GM12872 (cell line): Measurements from ENCODE around the gene MACF1.

Source experiments
- TF ChIP-seq, protein P1 (sequence below): IDR thresholded peaks from 3 replicates; pipeline ENCODE4 v1.5.1; 2011; ENCODE audit warnings: low read depth, mild to moderate bottlenecking, low read length, moderate library complexity; ENCODE audit not compliant: insufficient read depth

MACF1 gene

DNA sequence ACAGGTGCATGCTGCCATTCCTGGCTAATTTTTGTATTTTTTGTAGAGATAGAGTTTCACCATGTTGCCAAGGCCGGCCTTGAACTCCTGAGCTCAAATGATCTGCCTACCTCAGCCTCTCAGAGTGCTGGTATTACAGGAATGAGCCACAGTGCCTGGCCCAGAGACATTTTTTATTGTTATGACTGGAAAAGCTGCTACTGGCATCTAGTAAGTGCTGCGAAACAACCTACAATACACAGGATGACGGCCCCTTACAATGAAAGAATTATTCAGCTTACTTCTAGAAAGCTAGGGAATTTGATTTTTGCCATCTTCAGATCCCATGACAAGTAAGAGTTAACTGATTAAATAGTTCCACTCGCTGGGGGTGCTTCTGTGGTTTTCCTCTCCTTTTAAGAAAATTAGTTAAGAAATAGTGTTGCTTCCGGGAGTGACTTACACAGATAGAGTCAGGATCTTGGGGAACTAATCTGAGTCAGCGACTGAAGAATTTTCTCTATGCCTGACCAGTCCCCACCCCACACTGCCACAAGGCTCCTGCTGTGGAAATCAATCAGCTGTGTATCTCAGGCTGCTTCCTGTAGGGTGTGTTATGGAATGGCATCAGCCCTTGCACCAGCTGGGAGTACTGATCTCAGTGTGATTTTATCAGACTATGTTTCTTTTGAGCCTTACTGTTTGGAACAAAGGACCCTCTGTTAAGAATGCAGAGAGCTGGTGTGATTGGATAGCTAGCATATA, 194.0 kb downstream of the MACF1 start:
- TF ChIP-seq, protein P1, sequence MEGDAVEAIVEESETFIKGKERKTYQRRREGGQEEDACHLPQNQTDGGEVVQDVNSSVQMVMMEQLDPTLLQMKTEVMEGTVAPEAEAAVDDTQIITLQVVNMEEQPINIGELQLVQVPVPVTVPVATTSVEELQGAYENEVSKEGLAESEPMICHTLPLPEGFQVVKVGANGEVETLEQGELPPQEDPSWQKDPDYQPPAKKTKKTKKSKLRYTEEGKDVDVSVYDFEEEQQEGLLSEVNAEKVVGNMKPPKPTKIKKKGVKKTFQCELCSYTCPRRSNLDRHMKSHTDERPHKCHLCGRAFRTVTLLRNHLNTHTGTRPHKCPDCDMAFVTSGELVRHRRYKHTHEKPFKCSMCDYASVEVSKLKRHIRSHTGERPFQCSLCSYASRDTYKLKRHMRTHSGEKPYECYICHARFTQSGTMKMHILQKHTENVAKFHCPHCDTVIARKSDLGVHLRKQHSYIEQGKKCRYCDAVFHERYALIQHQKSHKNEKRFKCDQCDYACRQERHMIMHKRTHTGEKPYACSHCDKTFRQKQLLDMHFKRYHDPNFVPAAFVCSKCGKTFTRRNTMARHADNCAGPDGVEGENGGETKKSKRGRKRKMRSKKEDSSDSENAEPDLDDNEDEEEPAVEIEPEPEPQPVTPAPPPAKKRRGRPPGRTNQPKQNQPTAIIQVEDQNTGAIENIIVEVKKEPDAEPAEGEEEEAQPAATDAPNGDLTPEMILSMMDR = no peak

DNA sequence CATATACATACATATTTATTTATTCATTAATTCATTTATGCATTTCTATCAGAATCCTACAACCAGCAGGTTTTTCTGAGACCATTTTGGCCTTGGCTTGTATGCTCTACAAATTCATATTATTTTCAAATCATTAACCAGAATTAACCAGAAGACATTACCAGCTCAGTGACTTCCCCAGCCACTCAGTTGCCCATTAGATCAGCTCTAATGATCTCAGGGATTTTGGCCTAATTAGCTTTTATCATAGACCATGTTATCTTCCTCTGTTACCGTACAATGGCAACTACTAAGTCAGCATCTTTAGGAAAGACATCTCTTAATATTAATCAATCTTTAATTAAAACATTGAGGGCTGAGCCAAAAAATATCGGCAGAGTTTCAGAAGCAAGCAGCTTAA, 196.6 kb downstream of the MACF1 start:
- TF ChIP-seq, protein P1 = no peak

DNA sequence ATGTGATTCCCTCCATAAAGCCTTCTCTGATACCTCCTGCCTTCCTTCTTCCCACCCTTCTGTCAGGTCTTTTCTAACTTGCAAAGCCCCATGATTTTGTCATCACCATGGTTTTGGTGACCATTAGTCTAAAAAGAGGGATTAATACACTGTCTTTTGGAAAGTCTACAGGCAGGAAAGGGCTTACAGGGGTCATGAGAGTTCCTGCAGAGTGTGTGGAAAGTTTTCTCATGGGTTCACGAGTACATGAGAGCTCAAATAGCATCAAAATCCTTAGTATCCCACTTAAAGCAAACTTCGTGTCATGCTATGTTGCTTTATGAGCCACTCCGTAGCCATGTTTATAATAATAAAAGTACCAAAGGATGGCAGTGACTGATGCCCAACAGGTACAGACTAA, 200.4 kb downstream of the MACF1 start:
- TF ChIP-seq, protein P1 = no peak

DNA sequence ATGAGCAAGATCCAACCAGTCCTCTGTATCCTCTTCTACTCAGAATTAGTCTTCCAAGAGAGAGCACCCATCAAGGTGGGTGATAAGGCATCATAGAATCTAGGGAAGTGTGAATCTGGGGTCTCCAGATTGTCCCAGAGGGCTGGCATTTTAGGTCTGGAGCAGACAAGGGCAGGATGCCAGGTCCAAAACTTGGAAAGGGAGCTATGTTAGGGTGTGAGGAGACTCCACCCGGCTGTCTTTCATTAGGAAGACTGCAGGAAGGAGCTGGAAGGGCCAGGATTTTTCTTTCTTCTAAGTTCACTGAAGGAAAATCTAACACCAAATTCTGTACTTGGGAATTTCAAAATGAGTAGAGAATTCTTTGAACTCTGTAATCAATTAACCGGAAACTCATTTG, 200.9 kb downstream of the MACF1 start:
- TF ChIP-seq, protein P1 = no peak

GRCh38 chr1:39406533-39407450, 202.3 kb downstream of the MACF1 start:
- TF ChIP-seq, protein P1 = no peak

GRCh38 chr1:39407510-39407895, 203.0 kb downstream of the MACF1 start:
- TF ChIP-seq, protein P1 = 0 out of 3 replicates have a peak, but pooled peaks have one; percentile 8

- TF ChIP-seq, protein P1 = no peak
These were observed 203.6 kb downstream of the MACF1 start for GRCh38 chr1:39407896-39408640.
